ENCODE data around the gene SAMD14.

DNA sequence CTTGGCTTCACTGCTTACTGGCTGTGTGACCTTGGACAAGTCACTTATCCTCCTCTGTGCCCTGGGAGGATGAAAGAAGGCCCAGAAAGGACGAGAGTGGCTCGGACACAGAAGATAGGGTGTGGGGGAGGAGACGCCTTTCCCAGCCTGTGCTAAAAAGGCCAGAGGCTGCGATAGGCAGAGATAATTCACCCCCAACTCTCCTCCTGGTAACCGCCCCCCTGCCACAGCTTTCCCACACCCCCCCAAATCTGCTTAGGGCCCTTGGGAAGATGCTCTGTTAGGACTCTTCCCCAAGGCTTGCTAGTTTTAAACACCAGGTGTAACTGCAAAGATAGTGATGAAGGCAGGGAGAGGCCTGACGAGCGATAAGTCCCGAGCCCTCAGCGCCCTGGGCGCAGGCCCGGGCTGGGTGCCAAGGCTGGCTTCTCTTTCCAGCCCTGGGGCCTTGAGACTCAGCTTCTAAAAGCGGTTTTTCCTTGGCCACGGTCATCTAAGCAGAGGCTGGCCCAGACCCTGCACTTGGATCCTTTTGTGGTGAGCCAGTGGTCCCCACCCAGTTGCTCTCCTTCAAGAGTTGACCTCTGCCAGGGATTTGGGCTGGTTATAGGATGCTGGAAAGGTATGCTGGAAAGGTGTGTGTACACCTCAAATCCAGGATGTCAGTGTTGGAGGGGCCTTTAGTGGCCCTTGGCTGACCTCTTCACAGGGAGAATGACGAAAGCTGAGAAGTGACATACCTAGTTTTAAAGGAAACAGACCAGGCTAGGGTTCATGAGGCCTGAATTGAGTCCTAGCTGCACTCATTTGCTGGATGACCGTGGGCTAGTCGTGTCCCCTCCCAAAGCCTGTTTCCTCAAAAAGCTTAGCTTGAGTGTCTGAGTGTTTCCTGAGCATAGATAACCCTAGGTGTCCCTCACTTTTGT lies 24.0 kb upstream of the SAMD14 start:
- no peak for TF ChIP-seq POLR2A (IDR thresholded peaks at IDR 0.05; ENCODE audit: low read depth, low read length)
- TF ChIP-seq POLR2AphosphoS5 (IDR thresholded peaks at IDR 0.05; ENCODE audit: low read depth, low read length), result no peak

Data from GM12891 (cell line).